Stimulated activated CD8-positive, alpha-beta memory T cell treated with anti-CD3 and anti-CD28 coated beads, Interleukin-15, amount 100 ng/mL, for 1 hour (primary cell): ENCODE measurements around the gene YPEL5.
"Not testable (repeated sequence)": the region's sequence is repeated elsewhere in the genome, so short reads cannot be mapped to it uniquely, and the experiment has no call there.

Source experiments
- DNase-seq: peaks from one replicate; pipeline ENCODE4 v3.0.0-alpha.2; 2020; ENCODE audit warnings: low read depth

The YPEL5 gene

GRCh38 chr2:30136764-30137444, 9.9 kb upstream of the YPEL5 start:
- no peak for DNase-seq

GRCh38 chr2:30139131-30139870, 7.5 kb upstream of the YPEL5 start:
- DNase-seq: no peak

GRCh38 chr2:30141136-30141535, 5.7 kb upstream of the YPEL5 start:
- no peak for DNase-seq

GRCh38 chr2:30144260-30144659, 2.5 kb upstream of the YPEL5 start:
- DNase-seq: no peak

- DNase-seq: not testable (repeated sequence)
Measured at GRCh38 chr2:30144951-30145350, 1.9 kb upstream of the YPEL5 start.

GRCh38 chr2:30145826-30146336, 926 bp upstream of the YPEL5 start:
- no peak for DNase-seq

- no peak for DNase-seq
Measured at GRCh38 chr2:30147196-30147714, 448 bp downstream of the YPEL5 start.

GRCh38 chr2:30147715-30148610, 1.2 kb downstream of the YPEL5 start:
- DNase-seq: peak; percentile 49

- no peak for DNase-seq
Measured at GRCh38 chr2:30148850-30149249, 2.0 kb downstream of the YPEL5 start.

GRCh38 chr2:30149513-30149912, 2.7 kb downstream of the YPEL5 start:
- DNase-seq: no peak

GRCh38 chr2:30149976-30150375, 3.2 kb downstream of the YPEL5 start:
- no peak for DNase-seq

- DNase-seq: no peak
Measured at GRCh38 chr2:30150786-30151185, 4.0 kb downstream of the YPEL5 start.

GRCh38 chr2:30152385-30152784, 5.6 kb downstream of the YPEL5 start:
- DNase-seq: no peak

GRCh38 chr2:30155202-30155601, 8.4 kb downstream of the YPEL5 start:
- no peak for DNase-seq

- DNase-seq: no peak
Measured at GRCh38 chr2:30155889-30156658, 9.3 kb downstream of the YPEL5 start.

GRCh38 chr2:30157616-30158015, 10.8 kb downstream of the YPEL5 start:
- DNase-seq: no peak

GRCh38 chr2:30159766-30160165, 13.0 kb downstream of the YPEL5 start:
- DNase-seq: no peak

- DNase-seq: no peak
Measured at GRCh38 chr2:30161929-30162706, 15.3 kb downstream of the YPEL5 start.

- no peak for DNase-seq
Measured at GRCh38 chr2:30162806-30163205, 16.0 kb downstream of the YPEL5 start.

GRCh38 chr2:30164131-30164925, 17.5 kb downstream of the YPEL5 start:
- no peak for DNase-seq
